Measurements from ENCODE around the gene ADAM22.

- TF ChIP-seq EZH2 (IDR thresholded peaks at IDR 0.05; ENCODE audit: borderline replicate concordance) (no peak), EZH2phosphoT487 (IDR thresholded peaks at IDR 0.05; ENCODE audit: low read depth, severe bottlenecking, unreplicated experiment) (no peak)
- TF ChIP-seq, protein P1, sequence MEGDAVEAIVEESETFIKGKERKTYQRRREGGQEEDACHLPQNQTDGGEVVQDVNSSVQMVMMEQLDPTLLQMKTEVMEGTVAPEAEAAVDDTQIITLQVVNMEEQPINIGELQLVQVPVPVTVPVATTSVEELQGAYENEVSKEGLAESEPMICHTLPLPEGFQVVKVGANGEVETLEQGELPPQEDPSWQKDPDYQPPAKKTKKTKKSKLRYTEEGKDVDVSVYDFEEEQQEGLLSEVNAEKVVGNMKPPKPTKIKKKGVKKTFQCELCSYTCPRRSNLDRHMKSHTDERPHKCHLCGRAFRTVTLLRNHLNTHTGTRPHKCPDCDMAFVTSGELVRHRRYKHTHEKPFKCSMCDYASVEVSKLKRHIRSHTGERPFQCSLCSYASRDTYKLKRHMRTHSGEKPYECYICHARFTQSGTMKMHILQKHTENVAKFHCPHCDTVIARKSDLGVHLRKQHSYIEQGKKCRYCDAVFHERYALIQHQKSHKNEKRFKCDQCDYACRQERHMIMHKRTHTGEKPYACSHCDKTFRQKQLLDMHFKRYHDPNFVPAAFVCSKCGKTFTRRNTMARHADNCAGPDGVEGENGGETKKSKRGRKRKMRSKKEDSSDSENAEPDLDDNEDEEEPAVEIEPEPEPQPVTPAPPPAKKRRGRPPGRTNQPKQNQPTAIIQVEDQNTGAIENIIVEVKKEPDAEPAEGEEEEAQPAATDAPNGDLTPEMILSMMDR (IDR thresholded peaks at IDR 0.05; ENCODE audit: poor library complexity), result no peak
Observed at GRCh38 chr7:88072715-88073055, 138.6 kb downstream of the ADAM22 start.

All from hepatocyte (in vitro differentiated cells).